HepG2 (cell line): ENCODE data around the gene CDYL. TPM values are rescaled to one million over a fixed set of nuclear protein-coding genes. Genes with fewer than 3 reads are reported as not detected.
A peak's percentile ranks its signal among the peaks of the same experiment; 100 is the strongest.

Experiments
- ATAD3A ChIP-seq: sonication (generic); formaldehyde crosslinking; IDR thresholded peaks from 2 replicates; pipeline ENCODE4 v1.4.0; 2020; ENCODE audit warnings: missing genetic modification reagents
- BCL3 ChIP-seq: sonication (generic); formaldehyde crosslinking; IDR thresholded peaks from 2 replicates; pipeline ENCODE4 v1.5.1; 2020; ENCODE audit warnings: mild to moderate bottlenecking, missing genetic modification reagents, moderate library complexity
- CSRNP2 ChIP-seq: sonication (generic); formaldehyde crosslinking; conservative IDR thresholded peaks from 2 replicates; pipeline ENCODE4 v1.8.0; 2022; ENCODE audit warnings: low read depth, missing genetic modification reagents
- HINFP ChIP-seq: sonication (generic); formaldehyde crosslinking; IDR thresholded peaks from 2 replicates; pipeline ENCODE4 v1.4.0; 2020; ENCODE audit warnings: low read depth, mild to moderate bottlenecking, missing genetic modification reagents
- NFATC3 ChIP-seq: sonication (generic); formaldehyde crosslinking; IDR thresholded peaks from 2 replicates; pipeline ENCODE4 v1.5.1; 2020; ENCODE audit warnings: mild to moderate bottlenecking, missing genetic modification reagents
- PRDM10 ChIP-seq: sonication (generic); formaldehyde crosslinking; IDR thresholded peaks from 2 replicates; pipeline ENCODE4 v1.4.0; 2020; ENCODE audit warnings: low read depth, missing genetic modification reagents
- RERE ChIP-seq: IDR thresholded peaks from 2 replicates; pipeline ENCODE4 v1.6.1; 2016; ENCODE audit warnings: low read depth, missing genetic modification reagents, missing compliant biosample characterization
- SAFB2 ChIP-seq: sonication (generic); formaldehyde crosslinking; IDR thresholded peaks from 2 replicates; pipeline ENCODE4 v1.5.1; 2020; ENCODE audit warnings: missing genetic modification reagents, low read depth, mild to moderate bottlenecking, borderline replicate concordance
- SP2 ChIP-seq: sonication (generic); formaldehyde crosslinking; IDR thresholded peaks from 2 replicates; pipeline ENCODE4 v1.5.1; 2020; ENCODE audit warnings: mild to moderate bottlenecking, missing genetic modification reagents
- ZMAT3 ChIP-seq: sonication (generic); formaldehyde crosslinking; conservative IDR thresholded peaks from 2 replicates; pipeline ENCODE4 v1.7.0; 2021; ENCODE audit warnings: missing genetic modification reagents
- ZNF256 ChIP-seq: sonication (generic); formaldehyde crosslinking; conservative IDR thresholded peaks from 2 replicates; pipeline ENCODE4 v1.4.0; 2020; ENCODE audit warnings: missing genetic modification reagents
- ZNF331 ChIP-seq: sonication (generic); formaldehyde crosslinking; IDR thresholded peaks from 2 replicates; pipeline ENCODE4 v1.4.0; 2020; ENCODE audit warnings: missing genetic modification reagents
- polyA plus RNA-seq, 8 experiments: library from polyadenylated mRNA; depleted of rRNA in 3 of 8; stranded (reverse) in 7 of 8; unstranded in 1 of 8; fragments of >200 nt; fragmentation: Illumina TruSeq in 4 of 8; extraction: Trizol in 4 of 8; gene quantifications; 2 replicates each; pipeline versions ENCODE4 v1.2.1 to v1.2.3, GENCODE V29; 2011 to 2016; ENCODE audit warnings: low read depth in 4 of 8, missing spikeins in 1 of 8, mixed read lengths in 1 of 8; ENCODE audit not compliant: insufficient read depth in 1 of 8
- total RNA-seq, 5 experiments: library from RNA; depleted of rRNA; stranded (reverse); fragments of >200 nt; fragmentation: Illumina TruSeq; extraction: Trizol; gene quantifications; 2 replicates each; pipeline ENCODE4 v1.2.3, GENCODE V29; 2016; ENCODE audit warnings: low read depth in 1 of 5

CDYL gene
- total and polyA plus RNA-seq, 2 of the 13 experiments (the other 11 are each of a cell fraction or from before 2014, with no cell fraction given): 22.8 to 105 TPM

GRCh38 chr6:4774715-4775493 is 1.3 kb upstream of the CDYL start (continued):
- TF ChIP-seq RERE (CRISPR knock-in tag) (no peak), ZNF331 (CRISPR knock-in tag) (no peak), SP2 (no peak), CSRNP2 (CRISPR knock-in tag) (no peak), BCL3 (CRISPR knock-in tag) (no peak), ZNF256 (no peak), PRDM10 (CRISPR knock-in tag) (no peak), HINFP (no peak), ATAD3A (CRISPR knock-in tag) (no peak), NFATC3 (no peak), ZMAT3 (CRISPR knock-in tag) (no peak), SAFB2 (CRISPR knock-in tag) (0 out of 2 replicates have a peak, but pooled peaks have one; percentile 12)
